PC-3 (cell line): ENCODE results near the gene TTC33. TPM values are rescaled to one million over a fixed set of nuclear protein-coding genes. Genes with fewer than 3 reads are reported as not detected.

ENCODE experiments used
- ATAC-seq: fragments of 200-7000 bp; cut with Tn5 transposase; 2 replicates; pipeline ENCODE4 v1.9.1; 2020; ENCODE audit warnings: mild to moderate bottlenecking, moderate library complexity
- BruUV-seq: library from RNA; stranded (reverse); fragments of 400-500 nt; replicated peaks from 2 replicates; lab custom pipeline; 2021; lab: Mats Ljungman, UMichigan
- CTCF ChIA-PET: fragments of 300-600 bp; sonication (Branson Sonifier 250); formaldehyde crosslinking; loops from one replicate; lab custom pipeline; 2022; ENCODE audit warnings: antibody characterized with exemption; lab: Charles Lee
- POLR2A ChIA-PET: fragments of 300-600 bp; sonication (Branson Sonifier 250); formaldehyde crosslinking; loops from one replicate; lab custom pipeline; 2022; ENCODE audit warnings: antibody characterized with exemption; ENCODE audit not compliant: unreplicated experiment; lab: Charles Lee
- DNase-seq: peaks from one replicate; pipeline ENCODE4 v3.0.0-alpha.2; 2015
- H2AFZ ChIP-seq: fragments of 300-600 bp; sonication (generic); 2 replicates; pipeline ENCODE4 v1.6.0; 2016; ENCODE audit warnings: antibody characterized with exemption, low read length
- H3F3A ChIP-seq: fragments of 300-600 bp; sonication (generic); one replicate; pipeline ENCODE4 v1.6.0; 2017; ENCODE audit warnings: antibody characterized with exemption, low read length, control low read depth, mild to moderate bottlenecking; ENCODE audit not compliant: unreplicated experiment
- H3K27ac ChIP-seq: fragments of 300-600 bp; sonication (generic); 2 replicates; pipeline ENCODE4 v1.5.1; 2016; ENCODE audit warnings: mild to moderate bottlenecking, low read length
- H3K27me3 ChIP-seq: fragments of 300-600 bp; sonication (generic); 2 replicates; pipeline ENCODE4 v1.6.1; 2016; ENCODE audit warnings: low read length, mixed read lengths
- H3K36me3 ChIP-seq: fragments of 300-600 bp; sonication (generic); 2 replicates; pipeline ENCODE4 v1.6.1; 2016; ENCODE audit warnings: low read depth, mixed run types, low read length, mixed read lengths
- H3K4me1 ChIP-seq: fragments of 300-600 bp; sonication (generic); 2 replicates; pipeline ENCODE4 v1.5.1; 2016; ENCODE audit warnings: low read length; ENCODE audit not compliant: insufficient read depth
- H3K4me2 ChIP-seq: fragments of 300-600 bp; sonication (generic); 2 replicates; pipeline ENCODE4 v1.6.0; 2016; ENCODE audit warnings: low read length
- H3K4me3 ChIP-seq: fragments of 300-600 bp; sonication (generic); 2 replicates; pipeline ENCODE4 v1.5.1; 2016; ENCODE audit warnings: mild to moderate bottlenecking, low read length, mixed read lengths
- H3K79me2 ChIP-seq: fragments of 300-600 bp; sonication (generic); 2 replicates; pipeline ENCODE4 v1.6.1; 2017; ENCODE audit warnings: low read length, mixed read lengths
- H3K9ac ChIP-seq: fragments of 300-600 bp; sonication (generic); 2 replicates; pipeline ENCODE4 v1.6.0; 2016; ENCODE audit warnings: mild to moderate bottlenecking, low read length
- H3K9me2 ChIP-seq: fragments of 300-600 bp; sonication (generic); replicated peaks from 2 replicates; pipeline ENCODE4 v1.6.1; 2016; ENCODE audit warnings: mixed run types, low read length, mixed read lengths
- H3K9me3 ChIP-seq: fragments of 300-600 bp; sonication (generic); 2 replicates; pipeline ENCODE4 v1.6.1; 2016; ENCODE audit warnings: low read length, mixed read lengths
- H4K20me1 ChIP-seq: fragments of 300-600 bp; sonication (generic); 2 replicates; pipeline ENCODE4 v1.6.1; 2016; ENCODE audit warnings: low read length, mixed read lengths
- CTCF ChIP-seq: fragments of 300-600 bp; sonication (generic); conservative IDR thresholded peaks from 2 replicates; pipeline ENCODE4 v1.5.1; 2017; ENCODE audit warnings: antibody characterized with exemption, low read depth, mild to moderate bottlenecking, low read length
- EZH2 ChIP-seq: fragments of 300-600 bp; sonication (generic); IDR thresholded peaks from one replicate; pipeline ENCODE4 v1.6.1; 2017; ENCODE audit warnings: antibody characterized with exemption, mild to moderate bottlenecking, low read length; ENCODE audit not compliant: unreplicated experiment
- EZH2phosphoT487 ChIP-seq: fragments of 300-600 bp; sonication (generic); IDR thresholded peaks from 2 replicates; pipeline ENCODE4 v1.6.1; 2018; ENCODE audit warnings: mild to moderate bottlenecking, antibody characterized with exemption, low read length, borderline replicate concordance
- intact Hi-C: fragments of 100-400 bp; cut with micrococcal nuclease; formaldehyde crosslinking; loops from 2 replicates; pipeline ENCODE4 v1.9.0; 2023
- total RNA-seq: library from RNA; depleted of rRNA; stranded (reverse); fragments of >200 nt; gene quantifications from 2 replicates; pipeline ENCODE4 v1.2.3, GENCODE V29; 2014

TTC33 gene
- total RNA-seq, 1 experiment from 2014 or later = 9.0 TPM

DNA sequence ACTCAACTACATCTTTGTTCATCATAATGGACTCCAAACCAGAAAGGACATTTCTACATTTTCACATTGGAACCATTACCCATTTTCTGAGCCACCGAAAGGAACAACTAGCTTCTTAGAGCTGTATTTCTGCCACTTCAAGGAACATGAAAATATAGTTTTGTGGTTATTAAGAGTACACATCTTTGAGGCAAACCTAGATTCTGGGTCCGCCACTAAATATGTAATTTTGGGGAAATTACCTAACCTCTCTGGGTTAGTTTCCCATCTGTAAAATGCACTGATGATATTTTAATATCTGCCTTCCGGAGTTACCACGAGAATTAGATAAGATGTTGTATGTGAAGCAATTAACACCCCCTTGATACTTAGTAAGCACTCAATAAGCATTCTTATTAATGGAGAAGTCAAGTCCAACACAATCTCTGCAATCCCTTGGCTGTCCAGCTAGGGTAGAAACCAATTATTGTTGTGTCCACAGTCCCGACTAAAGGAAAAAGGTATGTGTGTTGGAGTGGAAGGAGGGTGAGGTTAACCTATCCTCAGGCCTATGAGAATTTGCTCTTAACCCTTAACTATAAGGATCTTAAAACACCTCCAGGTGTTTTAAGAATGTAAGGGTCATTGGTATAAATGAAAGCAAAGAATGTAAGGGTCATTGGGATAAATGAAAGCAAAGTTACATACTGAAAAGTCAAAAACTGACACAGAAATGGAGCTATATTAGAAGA, 170.1 kb downstream of the TTC33 start:
- H3K4me3 ChIP-seq = no peak overlapping the region
- POLR2A ChIA-PET = no interaction called here
- no peak for ATAC-seq

GRCh38 chr5:40584054-40584453, 171.7 kb downstream of the TTC33 start:
- intact Hi-C loops = no loop called here
- ATAC-seq (no peak), DNase-seq (no peak)
- Histone ChIP-seq H3K27ac (no peak overlapping the region), H3K4me1 (peaks cover 10% of the 10 kb centered on the region), H2AFZ (no peak overlapping the region), H3K27me3 (no peaks in the 10 kb centered on the region), H3K4me2 (no peak overlapping the region), H4K20me1 (no peaks in the 10 kb centered on the region), H3K36me3 (no peaks in the 10 kb centered on the region), H3K4me3 (no peak overlapping the region), H3K9me2 (no peaks in the 10 kb centered on the region), H3K79me2 (no peaks in the 10 kb centered on the region), H3K9me3 (no peaks in the 10 kb centered on the region), H3K9ac (no peak overlapping the region), H3F3A (no peaks in the 10 kb centered on the region)
- CTCF ChIA-PET = no interaction called here
- BruUV-seq = no TSS peak
- TF ChIP-seq CTCF = no peak
- TF ChIP-seq EZH2phosphoT487 = no peak
- POLR2A ChIA-PET = no interaction called here

More for the DNA sequence above, 170.1 kb downstream of the TTC33 start:
- Histone ChIP-seq H3K9me2 (no peaks in the 10 kb centered on the region), H3K27ac (no peak overlapping the region), H2AFZ (no peak overlapping the region), H3K4me2 (no peak overlapping the region), H3K4me1 (peaks cover 6% of the 10 kb centered on the region; the same call in 1 of the 2 replicates), H3K36me3 (no peaks in the 10 kb centered on the region), H3K79me2 (no peaks in the 10 kb centered on the region), H3K27me3 (no peaks in the 10 kb centered on the region), H4K20me1 (no peaks in the 10 kb centered on the region), H3F3A (no peaks in the 10 kb centered on the region), H3K9ac (no peak overlapping the region), H3K9me3 (no peaks in the 10 kb centered on the region)
- BruUV-seq = no TSS peak
- DNase-seq = no peak
- intact Hi-C loops = no loop called here
- CTCF ChIA-PET = no interaction called here
- TF ChIP-seq EZH2 (no peak), EZH2phosphoT487 (no peak)

DNA sequence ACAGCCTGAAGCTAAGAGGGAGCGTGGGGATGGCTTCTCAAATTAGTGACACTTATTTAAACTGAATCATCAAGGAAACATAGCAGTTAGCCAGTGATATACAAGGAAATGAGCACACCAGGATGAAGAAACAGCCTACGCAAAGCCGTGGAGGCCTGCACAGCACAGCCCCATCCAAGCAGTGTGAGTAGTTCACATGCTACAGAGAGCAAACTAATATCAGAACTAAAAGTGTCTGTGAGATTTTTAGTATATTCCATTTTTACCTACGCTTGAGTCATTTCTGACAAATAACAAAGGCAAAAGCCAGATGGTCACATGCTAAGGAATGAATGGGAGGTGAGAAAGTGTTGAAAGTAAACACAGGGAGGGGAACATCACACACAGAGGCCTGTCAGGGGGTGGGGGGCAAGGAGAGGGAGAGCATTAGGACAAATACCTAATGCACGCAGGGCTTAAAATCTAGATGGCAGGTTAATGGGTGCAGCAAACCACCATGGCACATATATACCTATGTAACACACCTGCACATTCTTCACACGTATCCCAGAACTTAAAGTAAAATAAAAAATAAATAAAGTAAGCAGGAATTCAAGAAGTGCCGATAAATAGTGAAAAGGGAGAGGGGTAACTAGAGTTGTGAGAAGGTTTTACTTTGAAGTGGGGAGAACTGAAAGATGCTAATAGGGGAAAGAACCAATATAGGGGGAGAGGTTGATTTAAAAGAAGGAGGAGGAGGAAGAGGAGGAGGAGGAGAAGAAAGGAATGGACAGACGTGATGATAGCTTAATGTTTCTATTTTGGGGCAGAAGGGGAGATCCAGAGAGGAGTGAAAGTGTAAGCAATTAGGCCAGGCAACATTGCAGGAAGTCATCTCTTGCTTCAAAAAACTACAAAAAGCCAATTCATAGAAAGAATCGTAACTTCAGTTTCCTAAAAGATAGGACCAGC, 177.0 kb downstream of the TTC33 start:
- Histone ChIP-seq H3F3A (peaks cover 5% of the 10 kb centered on the region), H2AFZ (peak overlapping the region; percentile 13), H3K9me3 (no peaks in the 10 kb centered on the region), H3K9me2 (no peaks in the 10 kb centered on the region), H3K4me3 (peak overlapping the region; percentile 23; the same call in 1 of the 2 replicates), H3K27me3 (no peaks in the 10 kb centered on the region), H3K27ac (peak overlapping the region; percentile 88), H4K20me1 (no peaks in the 10 kb centered on the region), H3K36me3 (no peaks in the 10 kb centered on the region), H3K9ac (peak overlapping the region; percentile 56), H3K4me2 (peak overlapping the region; percentile 67), H3K79me2 (no peaks in the 10 kb centered on the region), H3K4me1 (peaks cover 30% of the 10 kb centered on the region)
- TF ChIP-seq CTCF = no peak
- no peak for TF ChIP-seq EZH2phosphoT487
- no peak for TF ChIP-seq EZH2
- ATAC-seq = peak; percentile 92
- ChIA-PET POLR2A (no interaction called here), CTCF (no interaction called here)
- intact Hi-C loops = loop anchor here (5.0 to 10.0 kb wide), 2 partner anchors 76 to 864 kb away; no protein-coding TSS in a partner anchor
- no TSS peak for BruUV-seq
- peak; percentile 80 for DNase-seq
